Measurements from ENCODE around the gene ELK4.

GRCh38 chr1:205592443-205593003 is 39.3 kb downstream of the ELK4 start:
- TF ChIP-seq CTCF (IDR thresholded peaks at IDR 0.05) (no peak), POLR2A (IDR thresholded peaks at IDR 0.05) (no peak), POLR2AphosphoS5 (IDR thresholded peaks at IDR 0.05) (no peak), EP300 (IDR thresholded peaks at IDR 0.05) (no peak)
